ENCODE data around the gene TEX52. TPM values are rescaled to one million over a fixed set of nuclear protein-coding genes. Genes with fewer than 3 reads are reported as not detected.

TEX52 gene
- total RNA-seq, 1 donor from 2014 or later: not detected

GRCh38 chr12:2834581-2835491 lies 22.0 kb downstream of the TEX52 start, which contains the start of gene NRIP2:
TSS of gene NRIP2 (minus strand) at chr12:2835035. CDS start at chr12:2834983, 52 bp downstream.
- peaks cover 13% of the 10 kb centered on the region for H3K4me1 Mint-ChIP-seq
- peak within 1 kb of the TSS; percentile 65 for H3K4me3 Mint-ChIP-seq
- DNase-seq (ENCODE audit: low read depth, low spot score): no peak
- TF ChIP-seq CTCF (conservative IDR thresholded peaks at IDR 0.05): no peak
- H3K9me3 Mint-ChIP-seq: no peaks in the 10 kb centered on the region
- H3K27ac Mint-ChIP-seq (ENCODE audit: unreplicated experiment): no peak within 1 kb of the TSS
- peaks cover 4% of the 10 kb centered on the region for H3K27me3 Mint-ChIP-seq (ENCODE audit: low read depth)
- H3K36me3 Mint-ChIP-seq (ENCODE audit: low read depth): peaks cover 15% of the 10 kb centered on the region

- peaks cover 15% of the 10 kb centered on the region for H3K36me3 Mint-ChIP-seq (ENCODE audit: low read depth)
- H3K27me3 Mint-ChIP-seq (ENCODE audit: low read depth): peaks cover 4% of the 10 kb centered on the region
- peaks cover 13% of the 10 kb centered on the region for H3K4me1 Mint-ChIP-seq
- no peak for TF ChIP-seq CTCF (conservative IDR thresholded peaks at IDR 0.05)
- no peak overlapping the region for H3K27ac Mint-ChIP-seq (ENCODE audit: unreplicated experiment)
- H3K9me3 Mint-ChIP-seq: no peaks in the 10 kb centered on the region
- H3K4me3 Mint-ChIP-seq: no peak overlapping the region
- DNase-seq (ENCODE audit: low read depth, low spot score): no peak
Observed at GRCh38 chr12:2833810-2834209, 23.0 kb downstream of the TEX52 start.

- Mint-ChIP-seq H3K4me3 (no peak overlapping the region), H3K36me3 (ENCODE audit: low read depth) (peaks cover 15% of the 10 kb centered on the region), H3K27me3 (ENCODE audit: low read depth) (peaks cover 4% of the 10 kb centered on the region), H3K27ac (ENCODE audit: unreplicated experiment) (no peak overlapping the region), H3K9me3 (no peaks in the 10 kb centered on the region), H3K4me1 (peaks cover 13% of the 10 kb centered on the region)
- no peak for DNase-seq (ENCODE audit: low read depth, low spot score)
- no peak for TF ChIP-seq CTCF (conservative IDR thresholded peaks at IDR 0.05)
Observed at GRCh38 chr12:2833327-2833726, 23.5 kb downstream of the TEX52 start.

- no peak overlapping the region for H3K4me3 Mint-ChIP-seq
- peaks cover 4% of the 10 kb centered on the region for H3K27me3 Mint-ChIP-seq (ENCODE audit: low read depth)
- no peaks in the 10 kb centered on the region for H3K9me3 Mint-ChIP-seq
- peaks cover 13% of the 10 kb centered on the region for H3K4me1 Mint-ChIP-seq
- no peak for DNase-seq (ENCODE audit: low read depth, low spot score)
- H3K27ac Mint-ChIP-seq (ENCODE audit: unreplicated experiment): no peak overlapping the region
- peaks cover 15% of the 10 kb centered on the region for H3K36me3 Mint-ChIP-seq (ENCODE audit: low read depth)
- TF ChIP-seq CTCF (conservative IDR thresholded peaks at IDR 0.05): no peak
Observed at GRCh38 chr12:2832550-2833127, 24.2 kb downstream of the TEX52 start.

- H3K4me1 Mint-ChIP-seq: peaks cover 26% of the 10 kb centered on the region
- no peak overlapping the region for H3K27ac Mint-ChIP-seq (ENCODE audit: unreplicated experiment)
- DNase-seq (ENCODE audit: low read depth, low spot score): no peak
- no peaks in the 10 kb centered on the region for H3K9me3 Mint-ChIP-seq
- H3K27me3 Mint-ChIP-seq (ENCODE audit: low read depth): no peaks in the 10 kb centered on the region
- H3K4me3 Mint-ChIP-seq: no peak overlapping the region
- TF ChIP-seq CTCF (conservative IDR thresholded peaks at IDR 0.05): no peak
- H3K36me3 Mint-ChIP-seq (ENCODE audit: low read depth): peaks cover 23% of the 10 kb centered on the region
Observed at GRCh38 chr12:2829275-2829674, 27.6 kb downstream of the TEX52 start.

All from neural crest cell (in vitro differentiated cells).